HG03095 (cell line): ENCODE results near the gene PRCC.
"Not testable (repeated sequence)": the region's sequence is repeated elsewhere in the genome, so short reads cannot be mapped to it uniquely, and the experiment has no call there.

Source experiments
- ATAC-seq: cut with Tn5 transposase; IDR thresholded peaks from one replicate; pipeline ENCODE4 v1.9.1; 2021; ENCODE audit warnings: moderate library complexity; ENCODE audit not compliant: unreplicated experiment

The PRCC gene

GRCh38 chr1:156760092-156760795, 7.1 kb upstream of the PRCC start:
- no peak for ATAC-seq

- ATAC-seq, result no peak
Observed at GRCh38 chr1:156760796-156761104, 6.6 kb upstream of the PRCC start.

- ATAC-seq, result not testable (repeated sequence)
Observed at GRCh38 chr1:156765136-156765535, 2.2 kb upstream of the PRCC start.

GRCh38 chr1:156765666-156766065, 1.7 kb upstream of the PRCC start:
- no peak for ATAC-seq

DNA sequence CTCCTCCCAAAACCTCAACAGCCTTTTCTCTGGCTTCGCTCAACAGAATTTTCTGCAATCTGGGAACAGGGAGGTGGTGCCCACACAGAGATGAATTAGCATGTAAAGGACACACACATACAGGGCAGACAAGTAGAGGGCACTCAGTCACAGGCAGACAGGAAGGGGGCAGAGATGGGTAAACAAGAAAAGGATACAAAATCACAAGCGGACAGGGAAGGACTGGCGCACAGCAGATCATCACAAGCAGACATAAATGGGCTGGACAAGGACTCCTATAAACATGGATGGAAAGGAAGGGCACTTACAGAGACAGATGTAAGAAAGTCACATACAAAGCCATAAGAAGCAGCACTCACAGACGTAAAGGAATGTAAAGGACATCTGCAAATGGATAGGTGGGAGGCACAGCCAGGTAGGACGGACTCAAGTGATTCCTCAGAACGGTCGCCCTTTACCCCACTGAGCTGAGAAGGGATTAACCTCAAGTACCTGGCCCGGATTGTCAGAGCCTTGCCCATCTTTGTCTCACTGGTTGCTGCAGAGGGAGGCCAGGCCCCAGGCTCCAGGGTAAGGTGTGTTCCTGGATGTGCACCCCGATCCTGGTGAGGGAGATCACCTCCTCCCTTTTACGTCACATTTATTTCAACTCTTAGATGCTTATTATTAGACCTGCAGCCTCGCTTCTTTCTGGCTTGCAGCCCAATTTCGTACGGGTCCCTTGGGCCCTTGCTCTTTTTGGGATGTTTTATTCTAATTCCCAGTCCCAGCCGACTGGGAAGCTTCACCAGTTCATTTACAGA, 836 bp upstream of the PRCC start:
- ATAC-seq, result peak; percentile 10

DNA sequence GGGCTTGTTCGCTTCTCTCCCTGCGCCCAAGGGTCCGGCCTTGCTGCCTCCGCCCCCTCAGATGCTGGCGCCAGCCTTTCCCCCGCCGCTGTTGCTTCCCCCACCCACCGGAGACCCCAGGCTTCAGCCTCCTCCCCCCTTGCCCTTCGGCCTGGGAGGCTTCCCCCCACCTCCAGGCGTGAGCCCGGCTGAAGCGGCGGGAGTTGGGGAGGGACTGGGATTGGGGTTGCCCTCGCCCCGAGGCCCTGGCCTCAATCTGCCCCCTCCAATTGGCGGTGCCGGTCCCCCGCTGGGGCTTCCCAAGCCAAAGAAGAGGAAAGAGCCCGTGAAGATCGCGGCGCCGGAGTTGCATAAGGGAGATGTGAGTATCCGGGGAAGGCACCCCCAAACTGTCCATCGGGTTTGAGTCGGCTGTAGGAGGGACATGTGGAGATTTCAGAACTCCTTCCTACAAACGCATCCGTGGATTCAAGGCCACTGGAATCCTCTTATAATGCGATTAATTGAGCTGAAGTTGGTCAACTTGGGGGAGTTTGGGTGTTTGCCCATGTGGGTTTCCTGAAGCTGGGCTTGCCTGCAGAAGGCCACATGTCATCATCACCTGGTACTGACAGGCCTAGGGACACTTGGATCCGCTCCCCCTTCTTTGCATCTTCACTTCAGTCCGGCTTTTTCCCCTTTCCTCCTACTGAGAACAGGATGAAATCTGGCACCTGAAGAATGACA, 707 bp downstream of the PRCC start:
- ATAC-seq, result no peak

- ATAC-seq, result no peak
Observed at GRCh38 chr1:156768610-156769295, 1.4 kb downstream of the PRCC start.

DNA sequence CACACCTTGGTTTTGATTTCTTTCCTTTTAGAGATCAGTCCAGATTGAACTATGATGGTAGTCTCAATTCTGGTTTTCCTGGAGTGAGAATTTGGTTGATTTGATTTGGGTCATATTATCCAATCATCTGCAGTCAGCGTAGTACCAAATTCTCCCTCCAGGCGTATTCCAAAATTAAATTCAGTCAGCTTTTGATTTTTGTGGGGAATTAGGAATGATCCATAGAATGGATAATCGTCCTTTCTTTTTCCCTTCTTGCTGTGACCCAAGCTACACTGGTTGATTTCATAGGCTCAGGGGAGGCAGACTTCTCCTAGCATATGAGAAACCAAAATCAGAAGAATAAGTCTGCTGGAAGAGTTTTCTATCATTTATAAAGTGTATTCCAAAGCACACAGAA, 4.9 kb downstream of the PRCC start:
- ATAC-seq, result no peak

DNA sequence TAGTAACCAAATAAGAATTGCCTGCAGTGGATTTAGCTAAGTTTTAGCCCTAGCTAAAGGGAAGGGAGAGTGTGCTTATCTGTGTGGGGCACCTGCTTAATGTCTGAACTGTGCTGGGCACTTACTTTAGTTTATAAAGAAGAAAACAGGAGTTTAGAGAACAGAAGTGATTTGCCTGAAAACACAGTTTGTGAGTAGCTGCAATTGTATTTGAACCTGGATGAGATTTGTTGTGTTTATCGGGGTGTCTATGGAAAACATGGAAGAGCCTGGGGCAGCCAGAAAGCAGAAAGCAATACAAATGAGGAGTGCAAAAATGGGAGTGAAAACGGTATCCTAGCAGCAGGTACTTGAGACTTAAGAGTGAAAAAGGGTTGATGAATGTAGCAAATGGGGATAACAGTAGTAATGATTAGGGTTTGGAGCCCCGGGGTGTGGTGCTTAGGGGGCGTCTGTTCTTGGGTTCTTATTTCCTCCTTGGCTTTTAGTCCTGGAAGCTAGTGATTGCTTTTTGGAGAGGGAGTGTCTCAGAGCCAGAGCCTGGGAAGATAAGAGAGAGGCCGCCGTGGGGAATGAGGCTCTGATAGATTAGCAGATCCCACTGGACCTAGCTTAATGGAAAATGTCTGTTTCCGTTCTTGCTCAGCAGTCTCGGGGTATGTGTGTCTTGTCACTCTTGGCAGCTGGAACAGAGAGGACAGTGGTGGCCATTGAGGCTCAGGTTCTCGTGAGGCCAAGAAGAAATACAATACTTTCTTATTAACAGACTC, 5.6 kb downstream of the PRCC start:
- no peak for ATAC-seq

- ATAC-seq, result no peak
Observed at GRCh38 chr1:156773607-156774006, 6.3 kb downstream of the PRCC start.

DNA sequence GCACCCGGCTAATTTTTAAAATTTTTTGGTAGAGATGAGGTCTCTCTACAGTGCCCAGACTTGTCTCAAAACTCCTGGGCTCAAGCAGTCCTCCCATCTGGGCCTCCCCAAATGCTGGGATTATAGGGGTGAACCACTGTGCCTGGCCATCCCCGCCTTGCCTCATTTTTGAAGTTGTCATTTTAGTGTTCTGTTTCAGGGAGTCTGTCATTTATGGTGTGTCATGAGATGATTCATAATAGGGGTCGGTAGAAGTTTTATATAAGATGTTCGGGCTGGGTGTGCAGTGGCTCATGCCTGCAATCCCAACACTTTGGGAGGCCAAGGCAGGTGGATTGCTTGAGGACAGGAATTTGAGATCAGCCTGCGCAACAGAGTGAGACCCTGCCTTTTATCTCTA, 8.5 kb downstream of the PRCC start:
- no peak for ATAC-seq

- no peak for ATAC-seq
Observed at GRCh38 chr1:156776942-156777341, 9.6 kb downstream of the PRCC start.

DNA sequence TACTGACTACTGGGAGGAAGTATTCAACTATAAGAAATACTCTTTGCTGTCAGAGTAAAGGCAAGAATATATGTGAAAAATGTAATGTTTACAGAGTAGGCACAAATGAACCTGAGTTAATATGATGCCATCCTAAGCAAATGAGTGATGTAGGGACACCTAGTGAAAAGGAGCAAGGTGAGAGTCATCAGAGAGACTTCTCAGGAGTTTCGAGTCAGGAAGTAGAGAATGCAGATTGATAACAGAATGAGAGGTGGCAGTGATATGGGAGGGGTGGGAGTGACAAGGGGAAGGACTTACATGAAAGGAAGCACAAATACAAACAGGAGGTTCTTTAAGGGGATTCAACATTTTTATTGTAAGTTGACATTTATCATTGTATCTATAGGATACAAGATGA, 10.2 kb downstream of the PRCC start:
- ATAC-seq, result no peak

DNA sequence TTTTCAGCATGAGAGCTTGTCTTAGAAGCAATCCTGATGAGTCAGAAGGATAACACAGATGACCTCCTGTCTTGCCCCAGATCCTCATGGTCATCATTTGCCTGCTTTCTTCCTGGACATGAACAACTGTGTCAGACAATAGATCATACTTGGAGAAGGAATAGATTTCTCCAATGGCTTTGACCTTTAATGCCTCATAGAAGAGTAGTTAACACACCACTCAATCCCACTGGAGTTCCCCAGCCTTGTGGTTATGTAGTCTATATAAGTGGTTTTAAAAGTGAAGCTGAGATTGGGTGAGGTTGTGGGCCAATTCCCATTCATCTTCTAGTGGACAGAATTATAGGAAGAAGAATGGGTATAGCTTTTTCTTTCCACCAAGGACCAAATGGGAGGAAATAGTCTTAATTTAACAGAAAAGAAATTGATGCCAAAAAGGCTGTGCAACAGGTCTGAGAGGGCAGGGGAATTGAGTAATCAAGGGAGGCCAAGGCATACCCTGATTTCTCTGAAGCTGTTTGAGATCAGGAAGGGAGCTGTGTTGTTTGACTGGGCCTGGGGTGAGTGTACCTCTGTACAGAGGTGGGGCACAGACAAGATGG, 14.4 kb downstream of the PRCC start:
- ATAC-seq, result no peak

DNA sequence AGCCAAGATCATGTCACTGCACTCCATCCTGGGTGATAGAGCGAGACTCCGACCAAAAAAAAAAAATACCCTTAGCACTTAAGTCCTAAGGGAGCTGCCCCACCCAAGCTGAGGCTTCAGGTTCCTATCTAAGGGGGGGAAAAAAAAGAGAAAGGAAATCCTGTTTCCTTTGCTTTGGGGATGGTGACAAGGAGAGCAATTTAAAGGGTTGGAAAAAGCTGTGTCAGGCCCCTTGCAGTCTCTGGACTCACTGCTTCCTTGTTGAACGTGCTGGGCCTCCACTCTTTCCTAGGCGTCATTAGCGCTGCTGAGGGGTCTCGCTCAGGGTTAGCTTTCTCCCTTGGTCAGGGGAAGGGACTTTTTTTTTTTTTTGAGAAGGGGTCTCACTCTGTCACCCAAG, 18.1 kb downstream of the PRCC start:
- no peak for ATAC-seq

- no peak for ATAC-seq
Observed at GRCh38 chr1:156786640-156787039, 19.3 kb downstream of the PRCC start.

DNA sequence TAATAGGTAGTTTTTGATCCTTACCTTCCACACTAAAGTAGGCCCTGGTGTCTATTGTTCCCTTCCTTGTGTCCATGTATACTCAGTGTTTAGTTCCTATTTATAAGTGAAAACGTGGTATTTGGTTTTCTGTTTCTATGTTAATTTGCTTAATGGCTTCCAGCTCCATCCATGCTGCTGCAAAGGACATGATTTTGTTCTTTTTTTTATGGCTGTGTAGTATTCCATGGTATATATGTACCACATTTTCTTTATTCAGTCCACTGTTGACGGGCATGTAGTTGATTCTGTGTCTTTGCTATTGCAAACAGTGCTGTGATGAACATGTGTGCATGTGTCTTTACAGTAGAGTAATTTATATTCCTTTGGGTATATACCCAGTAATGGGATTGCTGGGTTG, 20.8 kb downstream of the PRCC start:
- no peak for ATAC-seq

GRCh38 chr1:156789621-156790318, 22.4 kb downstream of the PRCC start:
- no peak for ATAC-seq

DNA sequence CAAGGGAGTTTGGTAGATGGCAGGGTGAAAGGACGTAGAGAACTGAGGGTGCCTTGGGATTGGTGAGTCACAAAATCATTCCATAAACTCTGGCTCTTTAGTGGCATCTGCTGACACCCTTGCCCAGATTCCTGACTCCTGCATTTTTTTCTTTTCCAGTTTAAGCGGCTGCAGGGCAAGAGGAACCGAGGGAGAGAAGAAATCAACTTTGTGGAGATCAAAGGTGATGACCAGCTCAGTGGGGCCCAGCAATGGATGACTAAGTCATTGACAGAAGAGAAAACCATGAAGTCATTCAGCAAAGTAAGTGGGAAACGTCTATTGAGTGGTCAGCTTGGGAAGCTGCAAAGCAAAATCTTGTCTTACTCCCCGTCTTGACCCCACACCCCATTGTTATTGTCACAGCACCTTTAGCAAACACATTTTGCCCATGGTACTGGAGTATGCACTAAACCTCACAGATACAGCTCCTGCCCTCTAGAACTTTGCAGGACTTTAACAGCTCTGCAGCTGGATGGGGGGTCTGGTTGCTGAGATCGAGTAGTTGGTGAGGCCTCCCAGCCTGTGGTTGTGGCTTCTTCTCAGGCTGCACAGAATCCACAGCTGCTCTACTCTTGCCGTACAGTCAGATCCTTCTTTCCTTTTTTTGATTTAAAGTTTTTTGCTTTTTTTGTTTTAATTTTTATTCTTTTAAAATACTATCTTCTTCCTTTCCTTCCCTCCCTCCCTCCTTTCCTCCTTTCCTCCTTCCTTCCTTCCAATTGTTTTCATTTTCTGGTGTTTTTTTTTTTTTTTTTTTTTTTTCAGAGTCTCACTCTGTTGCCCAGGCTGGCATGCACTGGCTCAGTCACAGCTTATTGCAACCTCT, 27.4 kb downstream of the PRCC start:
- ATAC-seq, result no peak
